Lower leg skin (tissue), 4 donors: ENCODE results near the gene BBS5. TPM values are rescaled to one million over a fixed set of nuclear protein-coding genes. Genes with fewer than 3 reads are reported as not detected.

Source experiments
- DNase-seq, 2 donors: peaks; one replicate each; pipeline ENCODE4 v3.0.0-alpha.2; 2019; ENCODE audit warnings: low spot score in 2 of 2
- H3K4me3 ChIP-seq: fragments of 200-600 bp; sonication (generic); 2 replicates; pipeline ENCODE4 v1.5.1; 2017; ENCODE audit warnings: mild to moderate bottlenecking, low read depth; ENCODE audit not compliant: poor library complexity, severe bottlenecking
- POLR2A ChIP-seq, 2 donors: fragments of 450-650 bp; IDR thresholded peaks; one replicate each; pipeline ENCODE4 v1.6.1; 2016 to 2017; ENCODE audit warnings: antibody characterized with exemption in 2 of 2, mild to moderate bottlenecking in 1 of 2, moderate library complexity in 1 of 2
- WGBS, 2 donors: methylation state at CpG; one replicate each; pipeline ENCODE4 v1.1.5; 2018; 5-methylcytosine and 5-hydroxymethylcytosine counted together
- intact Hi-C: fragments of 100-400 bp; cut with DNase I; formaldehyde crosslinking; loops from one replicate; pipeline ENCODE4 v1.15.0; 2023; ENCODE audit warnings: low total_unique reads
- total RNA-seq, 4 donors: library from RNA; depleted of rRNA; stranded (reverse); fragments of >200 nt; gene quantifications; one replicate each; pipeline ENCODE4 v1.1.0, GENCODE V29; 2016
- TF ChIP-seq, protein P1 (sequence below), 3 donors: fragments of 450-650 bp; IDR thresholded peaks; one replicate each; pipeline ENCODE4 v1.5.1; 2016; ENCODE audit warnings: antibody characterized with exemption in 3 of 3, mild to moderate bottlenecking in 3 of 3, moderate library complexity in 2 of 3

The BBS5 gene
- total RNA-seq, 4 donors from 2014 or later, result 4.7 to 7.9 (median 5.3) TPM

DNA sequence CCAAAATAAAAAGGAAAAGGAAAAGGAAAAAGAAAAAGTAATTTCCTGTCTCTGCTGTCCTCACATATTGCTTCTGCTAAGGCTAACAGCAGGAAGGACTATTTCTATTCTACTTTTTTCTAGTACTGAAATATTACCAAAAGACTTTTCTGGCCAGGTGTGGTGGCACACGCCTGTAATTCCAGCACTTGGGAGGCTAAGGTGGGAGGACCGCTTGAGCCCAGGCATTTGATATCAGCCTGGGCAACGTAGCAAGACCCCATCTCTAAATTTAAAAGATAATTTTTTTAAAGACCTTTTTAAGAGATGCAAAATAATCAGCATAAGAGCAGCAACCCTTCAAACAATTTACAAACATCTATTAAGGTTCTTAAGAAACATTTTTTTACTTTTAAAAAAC lies 63.1 kb downstream of the BBS5 start:
- 91 to 93% methylated on average over 3 of the region's 3 CpGs for WGBS, 2 donors
- intact Hi-C loops, result no loop called here
- no peak for TF ChIP-seq POLR2A (IDR thresholded peaks at IDR 0.05)
- TF ChIP-seq, protein P1, sequence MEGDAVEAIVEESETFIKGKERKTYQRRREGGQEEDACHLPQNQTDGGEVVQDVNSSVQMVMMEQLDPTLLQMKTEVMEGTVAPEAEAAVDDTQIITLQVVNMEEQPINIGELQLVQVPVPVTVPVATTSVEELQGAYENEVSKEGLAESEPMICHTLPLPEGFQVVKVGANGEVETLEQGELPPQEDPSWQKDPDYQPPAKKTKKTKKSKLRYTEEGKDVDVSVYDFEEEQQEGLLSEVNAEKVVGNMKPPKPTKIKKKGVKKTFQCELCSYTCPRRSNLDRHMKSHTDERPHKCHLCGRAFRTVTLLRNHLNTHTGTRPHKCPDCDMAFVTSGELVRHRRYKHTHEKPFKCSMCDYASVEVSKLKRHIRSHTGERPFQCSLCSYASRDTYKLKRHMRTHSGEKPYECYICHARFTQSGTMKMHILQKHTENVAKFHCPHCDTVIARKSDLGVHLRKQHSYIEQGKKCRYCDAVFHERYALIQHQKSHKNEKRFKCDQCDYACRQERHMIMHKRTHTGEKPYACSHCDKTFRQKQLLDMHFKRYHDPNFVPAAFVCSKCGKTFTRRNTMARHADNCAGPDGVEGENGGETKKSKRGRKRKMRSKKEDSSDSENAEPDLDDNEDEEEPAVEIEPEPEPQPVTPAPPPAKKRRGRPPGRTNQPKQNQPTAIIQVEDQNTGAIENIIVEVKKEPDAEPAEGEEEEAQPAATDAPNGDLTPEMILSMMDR (IDR thresholded peaks at IDR 0.05), result no peak
- H3K4me3 ChIP-seq, result no peak overlapping the region
- DNase-seq, result no peak

DNA sequence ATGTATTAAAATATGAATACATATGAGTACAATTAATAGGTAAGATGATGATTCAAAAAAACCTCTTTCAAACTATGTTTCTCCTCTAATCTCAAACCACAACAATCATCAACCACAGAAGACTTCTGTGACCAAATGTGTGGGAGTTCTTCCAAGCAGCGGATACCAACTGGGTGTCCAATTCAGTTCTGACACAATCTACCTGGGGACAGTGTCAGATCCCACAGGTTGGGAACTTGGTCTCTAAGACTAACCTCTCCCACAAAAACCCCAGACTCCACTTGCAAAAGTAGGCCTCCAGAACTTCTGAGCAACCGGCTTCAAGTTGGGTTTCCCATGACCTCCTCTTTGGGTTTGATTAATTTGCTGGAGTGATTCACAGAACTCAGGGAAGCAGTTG lies 67.5 kb downstream of the BBS5 start:
- TF ChIP-seq POLR2A (IDR thresholded peaks at IDR 0.05), result no peak
- TF ChIP-seq, protein P1 (IDR thresholded peaks at IDR 0.05), result no peak
- DNase-seq, result no peak
- no peak overlapping the region for H3K4me3 ChIP-seq
- intact Hi-C loops, result no loop called here
- 88 to 95% methylated on average over 2 of the region's 2 CpGs for WGBS, 2 donors

Other genes with a start within 250 kb of the BBS5 start
- gene LRP2, start 117.0 kb upstream of the BBS5 start, total RNA-seq, result under 1 TPM in 2 of 4 donors, not detected in 2; 0.05 to 0.23 TPM
- gene KLHL41, start 30.2 kb downstream of the BBS5 start, total RNA-seq, result under 1 TPM; 0.13 to 0.98 (median 0.73) TPM
- 1 to 10 TPM; 4.1 to 9.7 (median 6.6) TPM for gene FASTKD1, start 94.4 kb downstream of the BBS5 start, total RNA-seq
- 10 to 100 TPM; 23.5 to 31.9 (median 28.0) TPM for gene PPIG, start 104.9 kb downstream of the BBS5 start, total RNA-seq
- not detected for gene CFAP210, start 214.9 kb downstream of the BBS5 start, total RNA-seq
- gene PHOSPHO2, start 215.0 kb downstream of the BBS5 start, total RNA-seq, result 1 to 10 TPM; 2.7 to 7.6 (median 4.4) TPM